ENCODE data around the gene DCAF4. TPM values are rescaled to one million over a fixed set of nuclear protein-coding genes. Genes with fewer than 3 reads are reported as not detected.

The DCAF4 gene
- total and polyA plus RNA-seq, 12 donors = 7.6 to 19.3 (median 15.2) TPM

DNA sequence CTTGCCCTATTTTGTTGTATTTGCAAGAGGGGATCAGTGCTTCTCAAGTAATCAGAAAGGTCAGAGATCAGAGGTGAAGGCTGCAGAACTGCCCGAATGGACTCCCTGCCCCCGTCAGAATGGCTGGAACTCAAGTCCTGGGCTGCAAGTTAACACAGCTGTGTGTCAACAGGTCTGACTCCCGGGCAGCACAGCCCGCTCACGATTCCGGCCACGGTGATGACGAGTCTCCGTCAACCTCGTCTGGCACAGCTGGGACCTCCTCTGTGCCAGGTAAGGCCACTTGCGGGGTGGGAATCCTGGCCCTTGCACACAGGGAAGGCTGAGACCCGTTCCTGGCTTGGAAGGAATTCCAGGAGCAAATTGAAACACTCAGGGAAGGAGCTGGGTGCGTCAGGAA, 13.4 kb downstream of the DCAF4 start:
- H3K4me1 ChIP-seq (replicated peaks in 1 of 2) = peaks cover 10 to 14% of the 10 kb centered on the region in 2 donors
- H3K27me3 ChIP-seq = no peaks in the 10 kb centered on the region
- peak; percentile 23 to 78 (median 64) for DNase-seq
- no peaks in the 10 kb centered on the region for H3K9me3 ChIP-seq (replicated peaks in 1 of 3)
- 22 to 62% (median 46%) methylated on average over 10 to 13 of the region's 13 CpGs for WGBS, 4 donors
- peak overlapping the region in 1 of 4 donors; percentile 24 for H3K4me3 ChIP-seq
- peak in 1 of 2 donors; percentile 34 for TF ChIP-seq POLR2A (IDR thresholded peaks at IDR 0.05)
- TF ChIP-seq, protein P1, sequence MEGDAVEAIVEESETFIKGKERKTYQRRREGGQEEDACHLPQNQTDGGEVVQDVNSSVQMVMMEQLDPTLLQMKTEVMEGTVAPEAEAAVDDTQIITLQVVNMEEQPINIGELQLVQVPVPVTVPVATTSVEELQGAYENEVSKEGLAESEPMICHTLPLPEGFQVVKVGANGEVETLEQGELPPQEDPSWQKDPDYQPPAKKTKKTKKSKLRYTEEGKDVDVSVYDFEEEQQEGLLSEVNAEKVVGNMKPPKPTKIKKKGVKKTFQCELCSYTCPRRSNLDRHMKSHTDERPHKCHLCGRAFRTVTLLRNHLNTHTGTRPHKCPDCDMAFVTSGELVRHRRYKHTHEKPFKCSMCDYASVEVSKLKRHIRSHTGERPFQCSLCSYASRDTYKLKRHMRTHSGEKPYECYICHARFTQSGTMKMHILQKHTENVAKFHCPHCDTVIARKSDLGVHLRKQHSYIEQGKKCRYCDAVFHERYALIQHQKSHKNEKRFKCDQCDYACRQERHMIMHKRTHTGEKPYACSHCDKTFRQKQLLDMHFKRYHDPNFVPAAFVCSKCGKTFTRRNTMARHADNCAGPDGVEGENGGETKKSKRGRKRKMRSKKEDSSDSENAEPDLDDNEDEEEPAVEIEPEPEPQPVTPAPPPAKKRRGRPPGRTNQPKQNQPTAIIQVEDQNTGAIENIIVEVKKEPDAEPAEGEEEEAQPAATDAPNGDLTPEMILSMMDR (IDR thresholded peaks at IDR 0.05) = no peak
- H3K36me3 ChIP-seq (replicated peaks in 1 of 2) = peaks cover 0 to 28% of the 10 kb centered on the region in 2 donors
- intact Hi-C loops (cut with DNase I) = no loop called here
- peak overlapping the region in 4 of 5 donors; percentile 42 to 71 (median 68) for H3K27ac ChIP-seq

DNA sequence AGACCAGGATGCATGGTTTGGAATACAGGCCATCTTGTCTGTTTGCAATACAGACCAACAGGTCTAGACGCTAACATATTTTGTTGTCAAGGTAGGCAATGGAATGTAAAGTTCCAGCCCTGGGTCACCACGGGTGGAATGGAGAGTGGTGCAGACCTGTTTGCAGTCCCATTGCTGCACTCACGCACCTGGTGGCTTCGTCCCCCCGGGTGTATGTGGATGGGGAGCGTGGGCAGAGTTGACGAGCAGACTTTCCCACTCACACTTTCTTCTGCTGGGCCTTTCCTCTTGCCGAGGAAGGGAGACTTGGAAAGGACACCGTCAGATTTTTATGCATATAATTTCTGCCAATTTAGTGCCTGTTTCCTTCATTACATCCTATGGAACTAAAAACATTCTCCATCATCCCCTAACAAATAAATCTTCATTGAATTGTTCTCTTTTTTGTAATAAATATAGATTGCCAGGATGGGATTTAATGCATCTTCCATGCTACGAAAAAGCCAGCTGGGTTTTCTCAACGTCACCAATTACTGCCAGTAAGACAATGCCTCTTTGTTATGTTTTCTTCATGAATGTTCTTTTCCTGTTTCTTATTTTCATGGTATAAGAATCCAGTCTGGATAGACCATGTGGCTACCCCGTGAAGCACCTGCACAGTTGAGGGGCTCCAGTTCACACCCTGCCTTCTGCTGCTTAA, 15.2 kb downstream of the DCAF4 start:
- Histone ChIP-seq H3K27ac (no peak overlapping the region), H3K36me3 (replicated peaks in 1 of 2) (peaks cover 0 to 28% of the 10 kb centered on the region in 2 donors), H3K4me1 (replicated peaks in 1 of 2) (peaks cover 10 to 14% of the 10 kb centered on the region in 2 donors), H3K27me3 (no peaks in the 10 kb centered on the region), H3K4me3 (no peak overlapping the region), H3K9me3 (replicated peaks in 1 of 3) (no peaks in the 10 kb centered on the region)
- intact Hi-C loops (cut with DNase I) = no loop called here
- no peak for TF ChIP-seq POLR2A (IDR thresholded peaks at IDR 0.05)
- TF ChIP-seq, protein P1 (IDR thresholded peaks at IDR 0.05) = no peak
- WGBS, 4 donors = 85 to 93% (median 88%) methylated on average over 10 to 12 of the region's 12 CpGs
- no peak for DNase-seq

DNA sequence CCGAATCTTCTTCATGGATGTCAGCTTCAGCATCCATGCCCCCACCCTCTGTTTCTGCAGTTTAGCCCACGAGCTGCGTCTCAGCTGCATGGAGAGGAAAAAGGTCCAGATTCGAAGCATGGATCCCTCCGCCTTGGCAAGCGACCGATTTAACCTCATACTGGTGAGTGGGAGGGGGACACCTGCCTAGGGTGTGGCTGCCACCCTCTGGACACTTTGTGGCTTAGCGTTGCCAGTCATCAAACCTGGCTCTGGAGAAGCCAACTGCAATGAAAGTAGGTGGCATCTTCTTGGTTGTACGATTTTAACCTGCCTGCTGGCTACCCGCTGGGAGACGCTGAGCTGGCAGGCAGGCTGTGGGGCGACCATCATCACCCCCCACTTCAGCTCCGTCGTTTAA, 16.7 kb downstream of the DCAF4 start:
- peaks cover 10 to 14% of the 10 kb centered on the region in 2 donors for H3K4me1 ChIP-seq (replicated peaks in 1 of 2)
- intact Hi-C loops (cut with DNase I) = no loop called here
- H3K27ac ChIP-seq = no peak overlapping the region
- DNase-seq = no peak
- WGBS, 4 donors = 89 to 94% (median 92%) methylated on average over 14 of the region's 14 CpGs
- no peak overlapping the region for H3K4me3 ChIP-seq
- TF ChIP-seq POLR2A (IDR thresholded peaks at IDR 0.05) = no peak
- TF ChIP-seq, protein P1 (IDR thresholded peaks at IDR 0.05) = no peak
- no peaks in the 10 kb centered on the region for H3K27me3 ChIP-seq
- H3K36me3 ChIP-seq (replicated peaks in 1 of 2) = peaks cover 0 to 28% of the 10 kb centered on the region in 2 donors
- no peaks in the 10 kb centered on the region for H3K9me3 ChIP-seq (replicated peaks in 1 of 3)

DNA sequence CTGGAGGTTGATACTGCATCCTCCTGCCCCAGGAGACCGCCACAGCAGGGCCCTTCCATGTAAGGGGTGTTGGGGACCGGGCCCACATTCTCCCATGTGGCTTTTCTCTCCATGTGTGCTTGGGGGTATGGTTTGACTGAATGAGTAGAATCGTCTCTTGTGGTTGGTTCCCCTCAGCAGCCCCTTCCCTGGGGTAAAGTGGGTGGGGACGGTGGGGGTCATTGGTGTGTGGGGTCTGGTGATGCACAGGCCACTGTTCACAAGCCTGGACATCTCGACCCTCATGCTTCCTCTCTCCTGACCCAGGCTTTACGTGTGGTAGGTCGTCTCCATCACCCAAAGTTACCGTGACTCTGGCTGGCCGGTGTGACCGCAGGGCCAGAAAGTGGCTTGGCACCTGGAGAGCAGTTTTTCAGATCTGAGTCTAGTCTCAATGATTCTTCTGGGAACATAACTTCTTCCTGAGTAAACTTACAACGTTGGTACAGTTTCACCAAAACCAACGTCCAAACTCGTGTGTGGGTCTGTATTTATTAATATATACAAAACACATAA, 17.7 kb downstream of the DCAF4 start:
- Histone ChIP-seq H3K27me3 (no peaks in the 10 kb centered on the region), H3K4me3 (no peak overlapping the region), H3K36me3 (replicated peaks in 1 of 2) (peaks cover 0 to 28% of the 10 kb centered on the region in 2 donors), H3K4me1 (replicated peaks in 1 of 2) (peaks cover 10 to 11% of the 10 kb centered on the region in 2 donors), H3K9me3 (replicated peaks in 1 of 3) (no peaks in the 10 kb centered on the region), H3K27ac (no peak overlapping the region)
- TF ChIP-seq, protein P1 (IDR thresholded peaks at IDR 0.05) = no peak
- no peak for TF ChIP-seq POLR2A (IDR thresholded peaks at IDR 0.05)
- peak in 1 of 7 donors; percentile 8 for DNase-seq
- intact Hi-C loops (cut with DNase I) = no loop called here
- WGBS, 4 donors = 89 to 96% (median 93%) methylated on average over 9 to 13 of the region's 13 CpGs

Data from adrenal gland (tissue), 12 donors.